DOHH2 (cell line): ENCODE measurements around the gene OR13J1.

Experiments used
- EZH2phosphoT487 ChIP-seq: fragments of 200-600 bp; sonication (generic); IDR thresholded peaks from 2 replicates; pipeline ENCODE4 v1.6.1; 2017; ENCODE audit warnings: borderline replicate concordance, mild to moderate bottlenecking, antibody characterized with exemption, low read length, moderate library complexity, mixed read lengths
- TF ChIP-seq, protein P1 (sequence below): fragments of 200-600 bp; sonication (generic); IDR thresholded peaks from one replicate; pipeline ENCODE4 v1.5.1; 2014; ENCODE audit warnings: antibody characterized with exemption, mild to moderate bottlenecking, low read depth, low read length; ENCODE audit not compliant: poor library complexity, severe bottlenecking

DNA sequence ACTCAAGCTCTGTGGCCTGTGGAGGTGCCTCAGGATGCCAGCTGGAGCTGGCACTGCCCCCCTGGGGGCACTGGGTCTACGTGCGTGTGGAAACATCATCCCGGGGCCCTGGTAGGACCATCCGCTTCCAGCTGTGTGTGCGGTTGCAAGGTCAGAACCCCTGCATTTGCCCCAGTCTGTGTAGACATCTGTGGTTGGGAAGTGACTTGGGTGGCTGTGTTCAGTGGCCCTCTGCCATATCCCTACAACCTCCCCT is 28.6 kb downstream of the OR13J1 start:
- TF ChIP-seq, protein P1, sequence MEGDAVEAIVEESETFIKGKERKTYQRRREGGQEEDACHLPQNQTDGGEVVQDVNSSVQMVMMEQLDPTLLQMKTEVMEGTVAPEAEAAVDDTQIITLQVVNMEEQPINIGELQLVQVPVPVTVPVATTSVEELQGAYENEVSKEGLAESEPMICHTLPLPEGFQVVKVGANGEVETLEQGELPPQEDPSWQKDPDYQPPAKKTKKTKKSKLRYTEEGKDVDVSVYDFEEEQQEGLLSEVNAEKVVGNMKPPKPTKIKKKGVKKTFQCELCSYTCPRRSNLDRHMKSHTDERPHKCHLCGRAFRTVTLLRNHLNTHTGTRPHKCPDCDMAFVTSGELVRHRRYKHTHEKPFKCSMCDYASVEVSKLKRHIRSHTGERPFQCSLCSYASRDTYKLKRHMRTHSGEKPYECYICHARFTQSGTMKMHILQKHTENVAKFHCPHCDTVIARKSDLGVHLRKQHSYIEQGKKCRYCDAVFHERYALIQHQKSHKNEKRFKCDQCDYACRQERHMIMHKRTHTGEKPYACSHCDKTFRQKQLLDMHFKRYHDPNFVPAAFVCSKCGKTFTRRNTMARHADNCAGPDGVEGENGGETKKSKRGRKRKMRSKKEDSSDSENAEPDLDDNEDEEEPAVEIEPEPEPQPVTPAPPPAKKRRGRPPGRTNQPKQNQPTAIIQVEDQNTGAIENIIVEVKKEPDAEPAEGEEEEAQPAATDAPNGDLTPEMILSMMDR, result no peak
- TF ChIP-seq EZH2phosphoT487, result no peak
